Measurements from ENCODE around the gene CALD1.

CALD1 gene

GRCh38 chr7:134763960-134764359 lies 15.5 kb upstream of the CALD1 start:
- no peak for DNase-seq

- no peak for DNase-seq
These were observed 15.1 kb upstream of the CALD1 start for GRCh38 chr7:134764365-134764764.

- DNase-seq: no peak
These were observed 12.5 kb upstream of the CALD1 start for GRCh38 chr7:134766779-134767519.

- DNase-seq: no peak
These were observed 11.8 kb upstream of the CALD1 start for GRCh38 chr7:134767520-134768168.

- DNase-seq: no peak
These were observed 11.2 kb upstream of the CALD1 start for GRCh38 chr7:134768243-134768642.

GRCh38 chr7:134770676-134771075 lies 8.8 kb upstream of the CALD1 start:
- DNase-seq: no peak

- no peak for DNase-seq
These were observed 8.3 kb upstream of the CALD1 start for GRCh38 chr7:134771111-134771510.

GRCh38 chr7:134771889-134772288 lies 7.5 kb upstream of the CALD1 start:
- no peak for DNase-seq

- no peak for DNase-seq
These were observed 7.0 kb upstream of the CALD1 start for GRCh38 chr7:134772401-134772800.

- no peak for DNase-seq
These were observed 6.3 kb upstream of the CALD1 start for GRCh38 chr7:134773164-134773563.

- DNase-seq: no peak
These were observed 5.3 kb upstream of the CALD1 start for GRCh38 chr7:134774119-134774518.

GRCh38 chr7:134777470-134777869 lies 2.0 kb upstream of the CALD1 start:
- no peak for DNase-seq

- no peak for DNase-seq
These were observed 1.4 kb upstream of the CALD1 start for GRCh38 chr7:134777908-134778580.

- no peak for DNase-seq
These were observed 269 bp downstream of the CALD1 start for GRCh38 chr7:134779741-134780065.

- DNase-seq: no peak
These were observed 863 bp downstream of the CALD1 start for GRCh38 chr7:134780166-134780828.

GRCh38 chr7:134781171-134781570 lies 1.7 kb downstream of the CALD1 start:
- DNase-seq: no peak

- no peak for DNase-seq
These were observed 2.7 kb downstream of the CALD1 start for GRCh38 chr7:134782121-134782623.

- no peak for DNase-seq
These were observed 4.0 kb downstream of the CALD1 start for GRCh38 chr7:134783294-134784069.

GRCh38 chr7:134784251-134785049 lies 5.0 kb downstream of the CALD1 start:
- DNase-seq: no peak

GRCh38 chr7:134785842-134786241 lies 6.4 kb downstream of the CALD1 start:
- no peak for DNase-seq

- DNase-seq: no peak
These were observed 7.6 kb downstream of the CALD1 start for GRCh38 chr7:134787064-134787463.

GRCh38 chr7:134787720-134788119 lies 8.3 kb downstream of the CALD1 start:
- DNase-seq: no peak
